Breast epithelium (tissue), 3 donors: ENCODE data around the gene APCDD1. TPM values are rescaled to one million over a fixed set of nuclear protein-coding genes. Genes with fewer than 3 reads are reported as not detected.

Source experiments
- total RNA-seq, 3 donors: library from RNA; depleted of rRNA; stranded (reverse); fragments of >200 nt; gene quantifications; one replicate each; pipeline ENCODE4 v1.1.0, GENCODE V29; 2016

The APCDD1 gene
- total RNA-seq, 3 donors from 2014 or later = 34.1 to 275 (median 38.8) TPM

Other genes starting within 250 kb of the APCDD1 start
- 10 to 100 TPM; 23.2 to 46.7 (median 24.6) TPM for gene NAPG, start 71.4 kb downstream of the APCDD1 start, total RNA-seq